HCT116 (cell line): ENCODE measurements around the gene CDC42EP3. TPM values are rescaled to one million over a fixed set of nuclear protein-coding genes. Genes with fewer than 3 reads are reported as not detected.

Source experiments
- ATAC-seq: fragments of 200-7000 bp; cut with Tn5 transposase; 2 replicates; pipeline ENCODE4 v1.9.1; 2020; ENCODE audit warnings: mild to moderate bottlenecking, moderate library complexity
- BruUV-seq: library from RNA; stranded (reverse); fragments of 400-500 nt; replicated peaks from 2 replicates; lab custom pipeline; 2021; lab: Mats Ljungman, UMichigan
- CTCF ChIA-PET: fragments of 300-600 bp; sonication (Branson Sonifier 250); formaldehyde crosslinking; loops from one replicate; lab custom pipeline; 2021; ENCODE audit warnings: antibody characterized with exemption; lab: Charles Lee
- POLR2A ChIA-PET: fragments of 300-600, 350-600 bp; sonication (Branson Sonifier 250); formaldehyde crosslinking; loops from one replicate; lab custom pipeline; 2021; ENCODE audit warnings: antibody characterized with exemption; lab: Charles Lee
- RAD21 ChIA-PET, 2 experiments: fragments of 300-600 bp; sonication (Branson Sonifier 250); formaldehyde crosslinking; loops; one replicate each; lab custom pipeline; 2023; ENCODE audit warnings: low total read pairs in 2 of 2; ENCODE audit not compliant: uncharacterized antibody in 2 of 2, unreplicated experiment in 2 of 2, low non-redundant PET in 1 of 2; lab: Charles Lee
- DNase-seq: peaks from one replicate; pipeline ENCODE4 v3.0.0-alpha.2; 2010; ENCODE audit warnings: low read depth, low spot score
- H2AFZ ChIP-seq: fragments of 200-600 bp; shearing (Covaris generic), sonication (generic); 2 replicates; pipeline ENCODE4 v1.6.1; 2017; ENCODE audit warnings: low read depth, mixed run types, mixed read lengths, antibody characterized with exemption, low read length; ENCODE audit not compliant: poor library complexity, severe bottlenecking
- H3K27ac ChIP-seq: 2 replicates; pipeline ENCODE4 v1.5.1; 2012; ENCODE audit warnings: low read depth, low read length
- H3K27me3 ChIP-seq: fragments of 200-600 bp; sonication (generic); 2 replicates; pipeline ENCODE4 v1.6.1; 2016; ENCODE audit warnings: mixed run types, low read length, mixed read lengths; ENCODE audit not compliant: insufficient read depth
- H3K36me3 ChIP-seq, 2 experiments: fragments of 200-500 bp in 1 of 2; fragments of 200-600 bp in 1 of 2; sonication (Bioruptor generic) in 1 of 2; sonication (generic) in 1 of 2; 2 replicates each; pipeline versions ENCODE4 v1.5.1 to v1.6.1; 2014 to 2016; ENCODE audit warnings: low read length in 2 of 2, inconsistent platforms in 1 of 2, mixed read lengths in 1 of 2, mixed run types in 1 of 2; ENCODE audit not compliant: insufficient read depth in 2 of 2, control insufficient read depth in 1 of 2
- H3K4me1 ChIP-seq, 2 experiments: fragments of 200-600 bp in 1 of 2; sonication (generic) in 1 of 2; 2 replicates each; pipeline versions ENCODE4 v1.5.1 to v1.6.1; 2012 to 2017; ENCODE audit warnings: low read length in 2 of 2, inconsistent platforms in 1 of 2, mild to moderate bottlenecking in 1 of 2, mixed read lengths in 1 of 2, mixed run types in 1 of 2, moderate library complexity in 1 of 2; ENCODE audit not compliant: insufficient read depth in 2 of 2, control insufficient read depth in 1 of 2
- H3K4me2 ChIP-seq: fragments of 200-600 bp; sonication (generic); 2 replicates; pipeline ENCODE4 v1.6.1; 2017; ENCODE audit warnings: mixed run types, low read length, mixed read lengths
- H3K4me3 ChIP-seq, 2 experiments: fragments of 200-600 bp in 1 of 2; sonication (generic) in 1 of 2; replicated peaks in 1 of 2; 2 replicates each; pipeline ENCODE4 v1.5.1; 2011 to 2016; ENCODE audit warnings: low read length in 2 of 2, control low read depth in 1 of 2, low read depth in 1 of 2, mild to moderate bottlenecking in 1 of 2, mixed read lengths in 1 of 2, mixed run types in 1 of 2
- H3K79me2 ChIP-seq: fragments of 200-600 bp; sonication (generic); 2 replicates; pipeline ENCODE4 v1.6.1; 2017; ENCODE audit warnings: mild to moderate bottlenecking, mixed run types, low read length, moderate library complexity, mixed read lengths; ENCODE audit not compliant: insufficient read depth
- H3K9ac ChIP-seq: fragments of 200-600 bp; sonication (generic); 2 replicates; pipeline ENCODE4 v1.6.1; 2016; ENCODE audit warnings: low read length, mixed read lengths
- H3K9me2 ChIP-seq: fragments of 200-600 bp; sonication (generic), shearing (Covaris generic); 2 replicates; pipeline ENCODE4 v1.6.1; 2017; ENCODE audit warnings: mixed run types, mild to moderate bottlenecking, moderate library complexity; ENCODE audit not compliant: insufficient read depth
- H3K9me3 ChIP-seq, 2 experiments: fragments of 200-500 bp in 1 of 2; fragments of 200-600 bp in 1 of 2; sonication (Bioruptor generic) in 1 of 2; sonication (generic) in 1 of 2; 2 replicates each; pipeline ENCODE4 v1.6.1; 2014 to 2017; ENCODE audit warnings: low read length in 2 of 2, mixed read lengths in 2 of 2, inconsistent platforms in 1 of 2, low read depth in 1 of 2, mild to moderate bottlenecking in 1 of 2, mixed run types in 1 of 2, moderate library complexity in 1 of 2; ENCODE audit not compliant: control insufficient read depth in 1 of 2, insufficient read depth in 1 of 2
- H4K20me1 ChIP-seq: fragments of 200-600 bp; sonication (generic), shearing (Covaris generic); 2 replicates; pipeline ENCODE4 v1.6.1; 2017; ENCODE audit warnings: mixed run types, mild to moderate bottlenecking, moderate library complexity; ENCODE audit not compliant: insufficient read depth
- EGR1 ChIP-seq: IDR thresholded peaks from 2 replicates; pipeline ENCODE4 v1.6.1; 2012; ENCODE audit warnings: low read depth
- ELF1 ChIP-seq: IDR thresholded peaks from 2 replicates; pipeline ENCODE4 v1.6.1; 2012; ENCODE audit warnings: low read depth, borderline replicate concordance
- EZH2 ChIP-seq: fragments of 200-600 bp; sonication (generic); IDR thresholded peaks from 2 replicates; pipeline ENCODE4 v1.6.1; 2017; ENCODE audit warnings: antibody characterized with exemption, mixed run types
- MAX ChIP-seq: IDR thresholded peaks from 2 replicates; pipeline ENCODE4 v1.6.1; 2012
- POLR2AphosphoS5 ChIP-seq: IDR thresholded peaks from 2 replicates; pipeline ENCODE4 v1.6.1; 2011; ENCODE audit warnings: mild to moderate bottlenecking, low read depth, low read length, moderate library complexity
- SIN3A ChIP-seq: IDR thresholded peaks from 2 replicates; pipeline ENCODE4 v1.6.1; 2012; ENCODE audit warnings: low read depth
- TCF7L2 ChIP-seq: IDR thresholded peaks from 2 replicates; pipeline ENCODE4 v1.7.0; 2011; ENCODE audit warnings: borderline replicate concordance, inconsistent platforms; ENCODE audit not compliant: insufficient read depth, insufficient read length; ENCODE audit errors: extremely low read depth
- ZFX ChIP-seq: fragments of 450-650 bp; IDR thresholded peaks from 2 replicates; pipeline ENCODE4 v1.6.1; 2017
- ZNF274 ChIP-seq: fragments of 200-500 bp; sonication (Bioruptor generic); IDR thresholded peaks from 2 replicates; pipeline ENCODE4 v1.6.1; 2014; ENCODE audit warnings: mild to moderate bottlenecking, low read depth, low read length, inconsistent platforms
- intact Hi-C: fragments of 100-400 bp; cut with micrococcal nuclease; formaldehyde crosslinking; loops from 2 replicates; pipeline ENCODE4 v1.10.0; 2022
- total RNA-seq: library from RNA; stranded (reverse); gene quantifications from one replicate; pipeline ENCODE4 v1.2.1, GENCODE V29; 2021; ENCODE audit not compliant: unreplicated experiment
- TF ChIP-seq, protein P1 (sequence below): IDR thresholded peaks from 2 replicates; pipeline ENCODE4 v1.6.1; 2012

CDC42EP3 gene
- total RNA-seq, 1 experiment from 2014 or later, result 38.2 TPM

DNA sequence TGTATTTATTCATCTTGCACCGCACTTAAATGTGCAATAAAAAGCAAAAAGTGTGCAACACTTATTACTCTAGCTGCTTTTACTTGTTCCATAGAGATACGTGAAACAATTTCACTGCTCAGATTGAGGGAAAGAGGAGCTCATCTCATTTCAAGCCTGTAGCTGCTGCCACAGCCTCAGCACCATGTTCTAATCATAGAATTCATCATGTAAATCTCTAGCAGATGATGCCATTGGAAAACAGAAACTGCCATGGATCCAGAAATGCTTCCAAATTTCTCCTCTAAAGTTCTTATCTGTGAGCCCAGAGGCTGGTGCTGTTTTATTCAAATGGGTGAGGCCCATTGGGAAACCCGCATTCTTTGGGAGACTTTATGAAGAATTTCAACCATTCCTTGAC is 2.0 kb downstream of the CDC42EP3 start:
- Histone ChIP-seq H3K9me2 (no peaks in the 10 kb centered on the region), H4K20me1 (no peaks in the 10 kb centered on the region), H3K4me1 (peaks cover 7 to 19% of the 10 kb centered on the region in 2 experiments; a peak in 3 of 4 replicates), H3K27ac (no peak overlapping the region), H3K4me2 (peak overlapping the region; percentile 93), H3K4me3 (peak overlapping the region in 1 of 2 experiments; percentile 75; a peak in 1 of 4 replicates), H3K27me3 (no peaks in the 10 kb centered on the region), H3K9ac (no peak overlapping the region), H3K9me3 (no peaks in the 10 kb centered on the region), H3K79me2 (peaks cover 68% of the 10 kb centered on the region), H2AFZ (no peak overlapping the region), H3K36me3 (no peaks in the 10 kb centered on the region; a peak in 2 of 4 replicates)
- ChIA-PET RAD21 (no interaction called here), POLR2A (no interaction called here), CTCF (no interaction called here)
- DNase-seq, result no peak
- BruUV-seq, result no TSS peak
- no peak for ATAC-seq
- TF ChIP-seq ELF1, result no peak
- TF ChIP-seq ZFX, result no peak
- no peak for TF ChIP-seq EZH2
- no peak for TF ChIP-seq EGR1
- no peak for TF ChIP-seq SIN3A
- TF ChIP-seq, protein P1, sequence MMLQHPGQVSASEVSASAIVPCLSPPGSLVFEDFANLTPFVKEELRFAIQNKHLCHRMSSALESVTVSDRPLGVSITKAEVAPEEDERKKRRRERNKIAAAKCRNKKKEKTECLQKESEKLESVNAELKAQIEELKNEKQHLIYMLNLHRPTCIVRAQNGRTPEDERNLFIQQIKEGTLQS, result no peak
- no peak for TF ChIP-seq ZNF274
- TF ChIP-seq MAX, result no peak
- TF ChIP-seq POLR2AphosphoS5, result no peak
- intact Hi-C loops, result no loop called here

DNA sequence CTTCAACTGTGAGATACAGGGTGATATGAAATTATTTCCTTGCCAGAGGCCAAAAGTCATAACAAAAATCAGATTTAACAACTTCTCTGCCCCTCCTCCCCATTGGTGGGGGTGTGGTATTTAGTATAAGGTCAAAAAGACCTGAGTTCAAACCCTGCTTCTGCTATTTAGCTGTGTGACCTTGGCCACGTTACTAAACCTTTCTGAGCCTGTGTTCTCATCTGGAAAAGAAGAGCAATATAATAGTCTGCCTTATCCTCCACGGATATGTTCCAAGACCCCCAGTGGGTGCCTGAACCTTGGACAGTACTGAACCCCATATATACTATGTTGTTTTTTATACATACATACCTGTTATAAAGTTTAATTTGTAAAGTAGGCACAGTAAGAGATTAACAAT is 3.7 kb downstream of the CDC42EP3 start:
- DNase-seq, result no peak
- Histone ChIP-seq H3K4me1 (peaks cover 7 to 15% of the 10 kb centered on the region in 2 experiments; a peak in 3 of 4 replicates), H3K27me3 (no peaks in the 10 kb centered on the region), H4K20me1 (no peaks in the 10 kb centered on the region), H3K9me2 (no peaks in the 10 kb centered on the region), H3K4me3 (no peak overlapping the region), H3K4me2 (no peak overlapping the region), H2AFZ (no peak overlapping the region), H3K79me2 (peaks cover 84% of the 10 kb centered on the region), H3K27ac (no peak overlapping the region), H3K9me3 (no peaks in the 10 kb centered on the region), H3K9ac (no peak overlapping the region), H3K36me3 (no peaks in the 10 kb centered on the region; a peak in 2 of 4 replicates)
- intact Hi-C loops, result no loop called here
- no peak for ATAC-seq
- ChIA-PET POLR2A (interaction anchor here (0.7 kb wide), 1 partner anchor 16 kb away, joined by 3 read pairs; no protein-coding TSS in a partner anchor), CTCF (no interaction called here), RAD21 (no interaction called here)
- no TSS peak for BruUV-seq
- no peak for TF ChIP-seq TCF7L2
- TF ChIP-seq SIN3A, result no peak
